DOHH2 (cell line): ENCODE data around the gene CTNNBL1.

Source experiments
- EZH2phosphoT487 ChIP-seq: fragments of 200-600 bp; sonication (generic); IDR thresholded peaks from 2 replicates; pipeline ENCODE4 v1.6.1; 2017; ENCODE audit warnings: borderline replicate concordance, mild to moderate bottlenecking, antibody characterized with exemption, low read length, moderate library complexity, mixed read lengths
- TF ChIP-seq, protein P1 (sequence below): fragments of 200-600 bp; sonication (generic); IDR thresholded peaks from one replicate; pipeline ENCODE4 v1.5.1; 2014; ENCODE audit warnings: antibody characterized with exemption, mild to moderate bottlenecking, low read depth, low read length; ENCODE audit not compliant: poor library complexity, severe bottlenecking

DNA sequence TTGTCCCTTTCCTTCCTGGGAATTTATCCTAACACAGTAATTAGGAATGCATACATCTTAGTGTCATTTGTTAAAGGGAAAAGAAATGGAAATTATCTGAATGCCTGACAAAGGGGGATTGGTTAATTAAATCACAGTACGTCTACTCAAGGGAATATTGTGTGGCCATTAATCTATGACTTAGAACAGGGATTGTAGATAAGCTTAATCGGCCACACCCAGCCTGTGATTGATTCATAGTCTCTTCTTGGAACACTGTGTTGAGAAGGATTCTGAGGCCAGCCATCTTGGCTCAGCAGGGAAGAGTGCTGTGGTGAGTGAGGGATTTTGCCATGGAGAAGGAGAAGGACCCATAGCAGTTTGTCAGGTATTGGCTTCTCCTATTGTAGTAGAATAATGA, 50.5 kb downstream of the CTNNBL1 start:
- TF ChIP-seq, protein P1, sequence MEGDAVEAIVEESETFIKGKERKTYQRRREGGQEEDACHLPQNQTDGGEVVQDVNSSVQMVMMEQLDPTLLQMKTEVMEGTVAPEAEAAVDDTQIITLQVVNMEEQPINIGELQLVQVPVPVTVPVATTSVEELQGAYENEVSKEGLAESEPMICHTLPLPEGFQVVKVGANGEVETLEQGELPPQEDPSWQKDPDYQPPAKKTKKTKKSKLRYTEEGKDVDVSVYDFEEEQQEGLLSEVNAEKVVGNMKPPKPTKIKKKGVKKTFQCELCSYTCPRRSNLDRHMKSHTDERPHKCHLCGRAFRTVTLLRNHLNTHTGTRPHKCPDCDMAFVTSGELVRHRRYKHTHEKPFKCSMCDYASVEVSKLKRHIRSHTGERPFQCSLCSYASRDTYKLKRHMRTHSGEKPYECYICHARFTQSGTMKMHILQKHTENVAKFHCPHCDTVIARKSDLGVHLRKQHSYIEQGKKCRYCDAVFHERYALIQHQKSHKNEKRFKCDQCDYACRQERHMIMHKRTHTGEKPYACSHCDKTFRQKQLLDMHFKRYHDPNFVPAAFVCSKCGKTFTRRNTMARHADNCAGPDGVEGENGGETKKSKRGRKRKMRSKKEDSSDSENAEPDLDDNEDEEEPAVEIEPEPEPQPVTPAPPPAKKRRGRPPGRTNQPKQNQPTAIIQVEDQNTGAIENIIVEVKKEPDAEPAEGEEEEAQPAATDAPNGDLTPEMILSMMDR: no peak
- no peak for TF ChIP-seq EZH2phosphoT487
